ENCODE measurements around the gene NEDD9. TPM values are rescaled to one million over a fixed set of nuclear protein-coding genes. Genes with fewer than 3 reads are reported as not detected.

NEDD9 gene
- total and polyA plus RNA-seq, 2 of the 13 experiments (the other 11 are each of a cell fraction or from before 2014, with no cell fraction given), result 27.1 to 389 TPM

DNA sequence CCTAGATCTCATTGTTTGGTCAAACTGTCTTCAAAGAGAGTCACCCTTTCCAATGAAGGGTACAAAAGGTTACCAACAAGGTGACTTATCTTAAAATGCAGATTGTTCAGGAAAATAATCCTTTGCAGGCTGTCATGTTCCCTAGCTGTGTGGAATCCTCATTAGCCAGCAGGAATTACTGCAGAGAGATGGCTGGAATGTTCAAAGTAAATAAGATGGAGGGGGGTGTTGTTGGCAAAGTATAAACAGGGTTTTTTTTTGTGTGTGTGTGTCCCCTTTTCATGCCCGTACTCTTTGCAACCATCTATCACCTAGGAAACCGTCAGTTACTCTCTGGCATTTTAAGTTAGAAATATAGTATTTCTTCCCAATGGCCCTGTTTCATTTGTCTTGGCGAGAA is 6.5 kb downstream of the NEDD9 start (continued):
- TF ChIP-seq, protein P1, sequence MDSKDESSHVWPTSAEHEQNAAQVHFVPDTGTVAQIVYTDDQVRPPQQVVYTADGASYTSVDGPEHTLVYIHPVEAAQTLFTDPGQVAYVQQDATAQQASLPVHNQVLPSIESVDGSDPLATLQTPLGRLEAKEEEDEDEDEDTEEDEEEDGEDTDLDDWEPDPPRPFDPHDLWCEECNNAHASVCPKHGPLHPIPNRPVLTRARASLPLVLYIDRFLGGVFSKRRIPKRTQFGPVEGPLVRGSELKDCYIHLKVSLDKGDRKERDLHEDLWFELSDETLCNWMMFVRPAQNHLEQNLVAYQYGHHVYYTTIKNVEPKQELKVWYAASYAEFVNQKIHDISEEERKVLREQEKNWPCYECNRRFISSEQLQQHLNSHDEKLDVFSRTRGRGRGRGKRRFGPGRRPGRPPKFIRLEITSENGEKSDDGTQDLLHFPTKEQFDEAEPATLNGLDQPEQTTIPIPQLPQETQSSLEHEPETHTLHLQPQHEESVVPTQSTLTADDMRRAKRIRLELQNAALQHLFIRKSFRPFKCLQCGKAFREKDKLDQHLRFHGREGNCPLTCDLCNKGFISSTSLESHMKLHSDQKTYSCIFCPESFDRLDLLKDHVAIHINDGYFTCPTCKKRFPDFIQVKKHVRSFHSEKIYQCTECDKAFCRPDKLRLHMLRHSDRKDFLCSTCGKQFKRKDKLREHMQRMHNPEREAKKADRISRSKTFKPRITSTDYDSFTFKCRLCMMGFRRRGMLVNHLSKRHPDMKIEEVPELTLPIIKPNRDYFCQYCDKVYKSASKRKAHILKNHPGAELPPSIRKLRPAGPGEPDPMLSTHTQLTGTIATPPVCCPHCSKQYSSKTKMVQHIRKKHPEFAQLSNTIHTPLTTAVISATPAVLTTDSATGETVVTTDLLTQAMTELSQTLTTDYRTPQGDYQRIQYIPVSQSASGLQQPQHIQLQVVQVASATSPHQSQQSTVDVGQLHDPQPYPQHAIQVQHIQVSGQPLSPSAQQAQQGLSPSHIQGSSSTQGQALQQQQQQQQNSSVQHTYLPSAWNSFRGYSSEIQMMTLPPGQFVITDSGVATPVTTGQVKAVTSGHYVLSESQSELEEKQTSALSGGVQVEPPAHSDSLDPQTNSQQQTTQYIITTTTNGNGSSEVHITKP (CRISPR knock-in tag; IDR thresholded peaks at IDR 0.05; ENCODE audit: low read depth), result peak; percentile 87; the same call in 1 of the 2 replicates
- TF ChIP-seq ELF3 (CRISPR knock-in tag; IDR thresholded peaks at IDR 0.05) (peak; percentile 45; the same call in 1 of the 2 replicates), PHF21A (CRISPR knock-in tag; IDR thresholded peaks at IDR 0.05) (0 out of 2 replicates have a peak, but pooled peaks have one; percentile 28), RARG (CRISPR knock-in tag; IDR thresholded peaks at IDR 0.05; ENCODE audit: low read depth) (no peak), TGIF2 (CRISPR knock-in tag; IDR thresholded peaks at IDR 0.05) (0 out of 2 replicates have a peak, but pooled peaks have one; percentile 20), FOXJ3 (CRISPR knock-in tag; IDR thresholded peaks at IDR 0.05; ENCODE audit: borderline replicate concordance) (peak; percentile 78; the same call in 1 of the 2 replicates), MIER2 (CRISPR knock-in tag; IDR thresholded peaks at IDR 0.05) (no peak), NR2F6 (IDR thresholded peaks at IDR 0.05) (no peak), NR2F6 (CRISPR knock-in tag; IDR thresholded peaks at IDR 0.05) (0 out of 2 replicates have a peak, but pooled peaks have one; percentile 26), ZNF343 (CRISPR knock-in tag; IDR thresholded peaks at IDR 0.05) (no peak), ZNF550 (CRISPR knock-in tag; IDR thresholded peaks at IDR 0.05; ENCODE audit: borderline replicate concordance) (no peak), SOX5 (CRISPR knock-in tag; IDR thresholded peaks at IDR 0.05; ENCODE audit: borderline replicate concordance) (peak; percentile 55; the same call in 1 of the 2 replicates), EZH2 (conservative IDR thresholded peaks at IDR 0.05; ENCODE audit: low read depth, low read length) (no peak), RBFOX2 (IDR thresholded peaks at IDR 0.05; ENCODE audit: low read depth, low read length) (peak; percentile 76), KAT8 (CRISPR knock-in tag; IDR thresholded peaks at IDR 0.05) (peak; percentile 28; the same call in 1 of the 2 replicates), FOXP1 (IDR thresholded peaks at IDR 0.05) (peak; percentile 84), FOXP1 (CRISPR knock-in tag; IDR thresholded peaks at IDR 0.05) (peak; percentile 92), BCL6 (CRISPR knock-in tag; IDR thresholded peaks at IDR 0.05) (peak; percentile 66; the same call in 1 of the 2 replicates), ZNF256 (CRISPR knock-in tag; conservative IDR thresholded peaks at IDR 0.05) (no peak), GTF2F1 (IDR thresholded peaks at IDR 0.05; ENCODE audit: low read length) (no peak), SAP130 (CRISPR knock-in tag; IDR thresholded peaks at IDR 0.05; ENCODE audit: low read depth) (peak; percentile 71)
- TF ChIP-seq, protein P2, sequence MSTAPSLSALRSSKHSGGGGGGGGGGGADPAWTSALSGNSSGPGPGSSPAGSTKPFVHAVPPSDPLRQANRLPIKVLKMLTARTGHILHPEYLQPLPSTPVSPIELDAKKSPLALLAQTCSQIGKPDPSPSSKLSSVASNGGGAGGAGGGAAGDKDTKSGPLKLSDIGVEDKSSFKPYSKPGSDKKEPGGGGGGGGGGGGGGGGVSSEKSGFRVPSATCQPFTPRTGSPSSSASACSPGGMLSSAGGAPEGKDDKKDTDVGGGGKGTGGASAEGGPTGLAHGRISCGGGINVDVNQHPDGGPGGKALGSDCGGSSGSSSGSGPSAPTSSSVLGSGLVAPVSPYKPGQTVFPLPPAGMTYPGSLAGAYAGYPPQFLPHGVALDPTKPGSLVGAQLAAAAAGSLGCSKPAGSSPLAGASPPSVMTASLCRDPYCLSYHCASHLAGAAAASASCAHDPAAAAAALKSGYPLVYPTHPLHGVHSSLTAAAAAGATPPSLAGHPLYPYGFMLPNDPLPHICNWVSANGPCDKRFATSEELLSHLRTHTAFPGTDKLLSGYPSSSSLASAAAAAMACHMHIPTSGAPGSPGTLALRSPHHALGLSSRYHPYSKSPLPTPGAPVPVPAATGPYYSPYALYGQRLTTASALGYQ (CRISPR knock-in tag; IDR thresholded peaks at IDR 0.05), result 0 out of 2 replicates have a peak, but pooled peaks have one; percentile 25
- TF ChIP-seq, protein P3, sequence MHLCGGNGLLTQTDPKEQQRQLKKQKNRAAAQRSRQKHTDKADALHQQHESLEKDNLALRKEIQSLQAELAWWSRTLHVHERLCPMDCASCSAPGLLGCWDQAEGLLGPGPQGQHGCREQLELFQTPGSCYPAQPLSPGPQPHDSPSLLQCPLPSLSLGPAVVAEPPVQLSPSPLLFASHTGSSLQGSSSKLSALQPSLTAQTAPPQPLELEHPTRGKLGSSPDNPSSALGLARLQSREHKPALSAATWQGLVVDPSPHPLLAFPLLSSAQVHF (CRISPR knock-in tag; IDR thresholded peaks at IDR 0.05), result no peak
- TF ChIP-seq, protein P4, sequence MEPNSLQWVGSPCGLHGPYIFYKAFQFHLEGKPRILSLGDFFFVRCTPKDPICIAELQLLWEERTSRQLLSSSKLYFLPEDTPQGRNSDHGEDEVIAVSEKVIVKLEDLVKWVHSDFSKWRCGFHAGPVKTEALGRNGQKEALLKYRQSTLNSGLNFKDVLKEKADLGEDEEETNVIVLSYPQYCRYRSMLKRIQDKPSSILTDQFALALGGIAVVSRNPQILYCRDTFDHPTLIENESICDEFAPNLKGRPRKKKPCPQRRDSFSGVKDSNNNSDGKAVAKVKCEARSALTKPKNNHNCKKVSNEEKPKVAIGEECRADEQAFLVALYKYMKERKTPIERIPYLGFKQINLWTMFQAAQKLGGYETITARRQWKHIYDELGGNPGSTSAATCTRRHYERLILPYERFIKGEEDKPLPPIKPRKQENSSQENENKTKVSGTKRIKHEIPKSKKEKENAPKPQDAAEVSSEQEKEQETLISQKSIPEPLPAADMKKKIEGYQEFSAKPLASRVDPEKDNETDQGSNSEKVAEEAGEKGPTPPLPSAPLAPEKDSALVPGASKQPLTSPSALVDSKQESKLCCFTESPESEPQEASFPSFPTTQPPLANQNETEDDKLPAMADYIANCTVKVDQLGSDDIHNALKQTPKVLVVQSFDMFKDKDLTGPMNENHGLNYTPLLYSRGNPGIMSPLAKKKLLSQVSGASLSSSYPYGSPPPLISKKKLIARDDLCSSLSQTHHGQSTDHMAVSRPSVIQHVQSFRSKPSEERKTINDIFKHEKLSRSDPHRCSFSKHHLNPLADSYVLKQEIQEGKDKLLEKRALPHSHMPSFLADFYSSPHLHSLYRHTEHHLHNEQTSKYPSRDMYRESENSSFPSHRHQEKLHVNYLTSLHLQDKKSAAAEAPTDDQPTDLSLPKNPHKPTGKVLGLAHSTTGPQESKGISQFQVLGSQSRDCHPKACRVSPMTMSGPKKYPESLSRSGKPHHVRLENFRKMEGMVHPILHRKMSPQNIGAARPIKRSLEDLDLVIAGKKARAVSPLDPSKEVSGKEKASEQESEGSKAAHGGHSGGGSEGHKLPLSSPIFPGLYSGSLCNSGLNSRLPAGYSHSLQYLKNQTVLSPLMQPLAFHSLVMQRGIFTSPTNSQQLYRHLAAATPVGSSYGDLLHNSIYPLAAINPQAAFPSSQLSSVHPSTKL (CRISPR knock-in tag; IDR thresholded peaks at IDR 0.05), result peak; percentile 63; the same call in 1 of the 2 replicates

All from HepG2 (cell line).